HCT116 (cell line): Measurements from ENCODE around the gene C2CD2. TPM values are rescaled to one million over a fixed set of nuclear protein-coding genes. Genes with fewer than 3 reads are reported as not detected.

Experiments used
- ATAC-seq: fragments of 200-7000 bp; cut with Tn5 transposase; 2 replicates; pipeline ENCODE4 v1.9.1; 2020; ENCODE audit warnings: mild to moderate bottlenecking, moderate library complexity
- BruUV-seq: library from RNA; stranded (reverse); fragments of 400-500 nt; replicated peaks from 2 replicates; lab custom pipeline; 2021; lab: Mats Ljungman, UMichigan
- CTCF ChIA-PET: fragments of 300-600 bp; sonication (Branson Sonifier 250); formaldehyde crosslinking; loops from one replicate; lab custom pipeline; 2021; ENCODE audit warnings: antibody characterized with exemption; lab: Charles Lee
- POLR2A ChIA-PET: fragments of 300-600, 350-600 bp; sonication (Branson Sonifier 250); formaldehyde crosslinking; loops from one replicate; lab custom pipeline; 2021; ENCODE audit warnings: antibody characterized with exemption; lab: Charles Lee
- RAD21 ChIA-PET, 2 experiments: fragments of 300-600 bp; sonication (Branson Sonifier 250); formaldehyde crosslinking; loops; one replicate each; lab custom pipeline; 2023; ENCODE audit warnings: low total read pairs in 2 of 2; ENCODE audit not compliant: uncharacterized antibody in 2 of 2, unreplicated experiment in 2 of 2, low non-redundant PET in 1 of 2; lab: Charles Lee
- DNase-seq: peaks from one replicate; pipeline ENCODE4 v3.0.0-alpha.2; 2010; ENCODE audit warnings: low read depth, low spot score
- H2AFZ ChIP-seq: fragments of 200-600 bp; shearing (Covaris generic), sonication (generic); 2 replicates; pipeline ENCODE4 v1.6.1; 2017; ENCODE audit warnings: low read depth, mixed run types, mixed read lengths, antibody characterized with exemption, low read length; ENCODE audit not compliant: poor library complexity, severe bottlenecking
- H3K27ac ChIP-seq: 2 replicates; pipeline ENCODE4 v1.5.1; 2012; ENCODE audit warnings: low read depth, low read length
- H3K27me3 ChIP-seq: fragments of 200-600 bp; sonication (generic); 2 replicates; pipeline ENCODE4 v1.6.1; 2016; ENCODE audit warnings: mixed run types, low read length, mixed read lengths; ENCODE audit not compliant: insufficient read depth
- H3K36me3 ChIP-seq, 2 experiments: fragments of 200-500 bp in 1 of 2; fragments of 200-600 bp in 1 of 2; sonication (Bioruptor generic) in 1 of 2; sonication (generic) in 1 of 2; 2 replicates each; pipeline versions ENCODE4 v1.5.1 to v1.6.1; 2014 to 2016; ENCODE audit warnings: low read length in 2 of 2, inconsistent platforms in 1 of 2, mixed read lengths in 1 of 2, mixed run types in 1 of 2; ENCODE audit not compliant: insufficient read depth in 2 of 2, control insufficient read depth in 1 of 2
- H3K4me1 ChIP-seq, 2 experiments: fragments of 200-600 bp in 1 of 2; sonication (generic) in 1 of 2; 2 replicates each; pipeline versions ENCODE4 v1.5.1 to v1.6.1; 2012 to 2017; ENCODE audit warnings: low read length in 2 of 2, inconsistent platforms in 1 of 2, mild to moderate bottlenecking in 1 of 2, mixed read lengths in 1 of 2, mixed run types in 1 of 2, moderate library complexity in 1 of 2; ENCODE audit not compliant: insufficient read depth in 2 of 2, control insufficient read depth in 1 of 2
- H3K4me2 ChIP-seq: fragments of 200-600 bp; sonication (generic); 2 replicates; pipeline ENCODE4 v1.6.1; 2017; ENCODE audit warnings: mixed run types, low read length, mixed read lengths
- H3K4me3 ChIP-seq, 2 experiments: fragments of 200-600 bp in 1 of 2; sonication (generic) in 1 of 2; replicated peaks in 1 of 2; 2 replicates each; pipeline ENCODE4 v1.5.1; 2011 to 2016; ENCODE audit warnings: low read length in 2 of 2, control low read depth in 1 of 2, low read depth in 1 of 2, mild to moderate bottlenecking in 1 of 2, mixed read lengths in 1 of 2, mixed run types in 1 of 2
- H3K79me2 ChIP-seq: fragments of 200-600 bp; sonication (generic); 2 replicates; pipeline ENCODE4 v1.6.1; 2017; ENCODE audit warnings: mild to moderate bottlenecking, mixed run types, low read length, moderate library complexity, mixed read lengths; ENCODE audit not compliant: insufficient read depth
- H3K9ac ChIP-seq: fragments of 200-600 bp; sonication (generic); 2 replicates; pipeline ENCODE4 v1.6.1; 2016; ENCODE audit warnings: low read length, mixed read lengths
- H3K9me2 ChIP-seq: fragments of 200-600 bp; sonication (generic), shearing (Covaris generic); 2 replicates; pipeline ENCODE4 v1.6.1; 2017; ENCODE audit warnings: mixed run types, mild to moderate bottlenecking, moderate library complexity; ENCODE audit not compliant: insufficient read depth
- H3K9me3 ChIP-seq, 2 experiments: fragments of 200-500 bp in 1 of 2; fragments of 200-600 bp in 1 of 2; sonication (Bioruptor generic) in 1 of 2; sonication (generic) in 1 of 2; 2 replicates each; pipeline ENCODE4 v1.6.1; 2014 to 2017; ENCODE audit warnings: low read length in 2 of 2, mixed read lengths in 2 of 2, inconsistent platforms in 1 of 2, low read depth in 1 of 2, mild to moderate bottlenecking in 1 of 2, mixed run types in 1 of 2, moderate library complexity in 1 of 2; ENCODE audit not compliant: control insufficient read depth in 1 of 2, insufficient read depth in 1 of 2
- H4K20me1 ChIP-seq: fragments of 200-600 bp; sonication (generic), shearing (Covaris generic); 2 replicates; pipeline ENCODE4 v1.6.1; 2017; ENCODE audit warnings: mixed run types, mild to moderate bottlenecking, moderate library complexity; ENCODE audit not compliant: insufficient read depth
- ELF1 ChIP-seq: IDR thresholded peaks from 2 replicates; pipeline ENCODE4 v1.6.1; 2012; ENCODE audit warnings: low read depth, borderline replicate concordance
- EZH2 ChIP-seq: fragments of 200-600 bp; sonication (generic); IDR thresholded peaks from 2 replicates; pipeline ENCODE4 v1.6.1; 2017; ENCODE audit warnings: antibody characterized with exemption, mixed run types
- intact Hi-C: fragments of 100-400 bp; cut with micrococcal nuclease; formaldehyde crosslinking; loops from 2 replicates; pipeline ENCODE4 v1.10.0; 2022
- total RNA-seq: library from RNA; stranded (reverse); gene quantifications from one replicate; pipeline ENCODE4 v1.2.1, GENCODE V29; 2021; ENCODE audit not compliant: unreplicated experiment

Gene C2CD2
- total RNA-seq, 1 experiment from 2014 or later, result 22.0 TPM

GRCh38 chr21:41906770-41907169 is 47.0 kb downstream of the C2CD2 start:
- Histone ChIP-seq H3K9ac (no peak overlapping the region), H3K4me3 (no peak overlapping the region), H3K27me3 (no peaks in the 10 kb centered on the region), H3K4me1 (no peaks in the 10 kb centered on the region), H3K9me3 (no peaks in the 10 kb centered on the region), H2AFZ (no peak overlapping the region), H3K27ac (no peak overlapping the region), H3K4me2 (no peak overlapping the region), H3K9me2 (no peaks in the 10 kb centered on the region), H3K36me3 (peaks cover 12 to 13% of the 10 kb centered on the region in 2 experiments; a peak in 3 of 4 replicates), H3K79me2 (no peaks in the 10 kb centered on the region), H4K20me1 (no peaks in the 10 kb centered on the region; the same call in 1 of the 2 replicates)
- ChIA-PET RAD21 (no interaction called here), CTCF (no interaction called here), POLR2A (no interaction called here)
- intact Hi-C loops, result no loop called here
- no peak for ATAC-seq
- DNase-seq, result no peak
- no TSS peak for BruUV-seq
- TF ChIP-seq ELF1, result no peak

GRCh38 chr21:41903559-41904351 is 50.1 kb downstream of the C2CD2 start:
- RAD21 ChIA-PET, result no interaction called here
- peaks cover 5 to 16% of the 10 kb centered on the region in 2 experiments; a peak in 2 of 4 replicates for H3K36me3 ChIP-seq
- POLR2A ChIA-PET, result no interaction called here
- H3K9me2 ChIP-seq, result no peaks in the 10 kb centered on the region
- H3K4me3 ChIP-seq, result no peak overlapping the region
- H3K79me2 ChIP-seq, result no peaks in the 10 kb centered on the region
- H3K9ac ChIP-seq, result no peak overlapping the region
- no peaks in the 10 kb centered on the region for H3K9me3 ChIP-seq
- BruUV-seq, result no TSS peak
- no peak for TF ChIP-seq EZH2
- CTCF ChIA-PET, result no interaction called here
- intact Hi-C loops, result no loop called here
- H2AFZ ChIP-seq, result no peak overlapping the region
- H3K4me1 ChIP-seq, result no peaks in the 10 kb centered on the region
- H3K27me3 ChIP-seq, result no peaks in the 10 kb centered on the region
- no peak for DNase-seq
- H3K4me2 ChIP-seq, result no peak overlapping the region
- no peaks in the 10 kb centered on the region for H4K20me1 ChIP-seq
- no peak overlapping the region for H3K27ac ChIP-seq
- ATAC-seq, result no peak
